ENCODE measurements around the gene SLC8A2.

The SLC8A2 gene

DNA sequence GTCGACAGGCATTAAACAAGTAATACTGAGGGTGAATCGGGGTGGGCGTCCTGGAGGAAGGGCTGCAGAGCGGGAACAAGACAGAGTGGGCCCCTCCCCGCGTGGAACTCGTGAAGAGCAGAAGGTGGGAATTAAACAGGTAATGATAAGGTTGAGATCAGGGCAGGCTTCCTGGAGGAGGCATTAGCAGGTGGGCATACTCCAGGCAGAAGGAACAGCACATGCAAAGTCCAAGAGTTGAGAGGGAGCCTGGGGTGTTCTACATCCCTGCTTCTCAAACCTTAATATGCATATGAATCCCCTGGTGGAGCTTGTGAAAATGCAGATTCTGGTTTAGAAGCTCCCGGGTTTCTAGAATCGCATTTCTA, 23.3 kb downstream of the SLC8A2 start:
- no peak for DNase-seq

DNA sequence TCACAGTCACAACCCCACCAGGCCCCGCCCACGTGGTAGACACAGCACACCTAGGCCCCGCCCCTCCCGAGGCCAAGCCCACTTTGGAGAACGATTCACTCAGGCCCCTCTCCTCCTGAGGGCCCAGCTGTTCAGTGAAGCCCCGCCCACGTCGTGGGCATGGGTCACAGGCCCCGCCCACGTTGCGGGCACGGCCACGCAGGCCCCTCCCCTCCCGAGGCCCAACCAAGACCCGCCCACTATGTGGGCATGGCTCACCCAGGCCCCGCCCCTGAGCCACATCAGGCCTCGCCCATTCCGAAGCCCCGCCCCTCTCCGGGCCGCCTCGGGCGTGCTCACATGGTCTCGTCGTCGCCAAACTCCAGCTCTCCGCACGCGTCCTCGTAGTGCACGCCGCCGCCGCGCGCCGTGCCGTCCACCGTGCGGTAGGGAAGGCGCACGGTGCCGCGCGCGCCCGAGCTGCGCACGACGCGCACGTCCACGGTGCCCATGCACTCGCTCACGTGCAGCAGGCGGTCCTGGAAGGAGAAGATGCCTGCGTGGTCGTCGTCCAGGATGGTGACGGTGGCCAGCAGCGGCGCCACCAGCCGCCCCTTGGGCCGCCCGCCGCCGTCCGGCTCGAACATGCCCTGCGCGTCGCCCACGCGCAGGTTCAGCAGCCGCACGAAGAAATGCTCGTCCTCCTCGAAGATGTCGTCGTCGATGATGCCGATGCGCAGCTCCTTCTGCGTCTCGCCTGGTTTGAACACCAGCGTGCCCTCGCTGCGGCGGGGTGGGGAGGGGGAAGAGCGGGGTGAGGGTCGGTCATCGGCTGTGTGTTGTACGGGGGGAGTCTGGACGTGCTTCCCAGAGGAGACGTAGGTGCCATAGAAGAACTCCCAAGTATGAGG, 24.0 kb downstream of the SLC8A2 start:
- no peak for DNase-seq

DNA sequence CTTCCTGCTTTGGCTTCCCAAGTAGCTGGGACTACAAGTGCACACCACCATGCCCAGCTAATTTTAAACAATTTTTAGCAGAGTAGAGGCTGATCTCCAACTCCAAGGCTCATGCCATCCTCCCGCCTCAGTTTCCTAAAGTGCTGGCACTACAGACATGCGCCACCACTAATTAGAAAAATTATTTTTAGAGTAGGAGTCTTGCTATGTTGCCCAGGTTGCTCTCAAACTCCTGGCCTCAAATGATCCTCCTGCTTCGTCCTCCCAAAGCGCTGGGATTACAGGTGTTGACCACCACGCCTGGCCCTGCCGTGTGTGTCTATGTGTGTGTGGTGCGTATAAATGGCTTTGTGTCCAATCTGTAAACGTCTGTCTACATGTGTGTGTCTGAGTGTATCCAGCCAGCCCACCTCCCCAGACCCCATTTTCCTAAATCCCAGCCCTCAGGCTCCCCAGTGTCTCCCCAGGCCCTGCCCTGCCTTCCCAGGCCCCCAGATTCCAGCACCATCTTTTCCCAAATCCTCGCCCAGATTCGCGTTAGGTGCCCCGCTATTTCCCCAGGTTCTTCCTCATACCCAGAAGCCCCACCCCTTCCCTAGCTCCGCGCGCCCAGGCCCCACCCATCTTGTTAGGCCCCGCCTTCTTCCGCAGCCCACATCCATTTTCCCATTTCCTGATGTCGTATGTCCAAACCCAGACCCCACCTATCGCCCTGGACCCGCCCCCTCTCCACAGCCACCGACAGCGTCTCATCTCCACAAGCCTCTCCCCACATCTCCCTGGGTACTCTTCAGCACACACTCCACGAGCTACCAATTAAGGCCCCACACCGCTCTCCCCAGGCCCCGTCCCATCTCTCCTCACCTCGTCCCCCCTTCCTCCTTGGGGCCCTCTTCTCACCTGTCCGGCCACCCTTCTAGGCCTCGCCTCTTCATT, 24.9 kb downstream of the SLC8A2 start:
- no peak for DNase-seq

DNA sequence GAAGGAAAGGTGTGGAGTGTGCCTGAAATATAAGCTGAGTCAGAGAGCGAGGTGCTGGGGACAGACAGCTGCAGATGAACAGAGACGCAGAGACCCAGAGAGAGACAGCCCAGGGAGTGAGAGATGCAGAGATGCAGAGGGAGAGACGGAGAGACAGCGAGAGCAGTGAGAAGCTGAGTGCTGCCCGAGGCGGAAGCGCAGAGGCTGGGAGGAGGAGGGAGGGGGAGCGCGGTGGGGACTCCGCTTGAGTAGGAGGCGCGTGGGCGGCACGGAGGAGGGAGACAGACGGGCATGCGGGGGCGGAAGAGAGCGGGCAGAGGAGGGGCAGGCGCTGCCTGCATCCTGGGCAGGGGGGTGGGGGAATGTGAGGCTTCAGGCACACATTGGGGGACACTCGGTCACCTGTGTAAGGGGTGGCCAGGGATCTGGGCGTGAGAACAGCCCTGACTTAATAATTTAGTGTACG, 25.7 kb downstream of the SLC8A2 start:
- DNase-seq, result no peak

DNA sequence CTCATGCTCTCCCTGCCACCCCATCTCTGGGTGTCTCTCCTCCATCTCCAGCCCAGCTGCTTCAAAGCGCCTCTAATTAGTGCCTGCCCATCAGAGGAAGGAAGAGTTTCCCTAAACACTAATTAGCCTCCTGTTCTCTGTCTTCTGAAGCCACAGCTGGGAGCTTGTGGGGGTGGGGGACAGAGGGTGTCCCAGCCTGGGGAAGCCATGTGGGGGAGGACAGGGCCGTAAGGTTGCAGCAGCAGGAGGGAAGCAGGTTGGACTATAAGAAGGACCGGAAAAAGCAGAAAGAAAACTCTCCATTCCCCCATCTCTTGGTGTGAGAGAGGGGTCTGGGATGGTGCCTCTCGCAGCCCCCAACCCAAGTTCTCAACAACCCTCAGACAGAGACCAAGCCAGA, 26.2 kb downstream of the SLC8A2 start:
- DNase-seq, result no peak

DNA sequence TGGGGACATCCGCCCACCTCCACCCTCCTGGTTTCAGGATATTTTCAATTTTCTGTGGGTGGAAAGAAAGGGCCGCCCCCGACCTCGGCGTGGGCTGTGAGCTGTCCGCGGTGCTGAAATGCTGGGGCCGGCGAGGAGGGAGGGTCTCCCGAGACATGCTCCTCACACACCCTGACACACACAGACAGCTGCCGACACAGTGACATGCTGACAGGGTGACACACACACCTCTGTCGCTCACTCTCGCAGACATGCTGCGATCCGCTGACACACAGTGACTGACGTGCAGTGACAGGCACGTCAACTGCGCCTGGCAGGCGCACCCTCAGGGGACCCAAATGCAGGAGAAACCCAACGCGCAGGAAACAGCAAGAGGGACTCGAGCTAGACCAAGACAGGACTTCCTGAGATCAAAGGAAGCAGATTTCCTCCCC, 27.3 kb downstream of the SLC8A2 start:
- DNase-seq, result no peak

DNA sequence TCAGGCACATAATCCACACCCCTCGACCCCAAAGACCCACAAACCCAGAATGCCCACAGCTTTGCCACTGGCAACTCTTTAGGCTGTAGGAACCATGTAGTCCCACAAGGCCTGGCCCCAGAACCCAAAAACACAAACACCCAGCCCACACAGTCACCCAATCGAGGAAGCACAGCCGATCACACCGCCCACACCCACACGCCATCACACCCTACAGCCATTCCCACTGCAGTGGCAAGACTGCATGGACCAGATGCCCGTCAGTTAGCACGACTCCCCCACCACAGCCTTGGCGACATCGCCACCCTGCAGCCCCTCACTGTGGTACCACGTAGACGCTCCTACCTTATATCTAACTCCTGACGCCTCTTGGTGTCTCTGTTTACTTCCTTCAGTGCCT, 28.4 kb downstream of the SLC8A2 start:
- DNase-seq, result no peak

DNA sequence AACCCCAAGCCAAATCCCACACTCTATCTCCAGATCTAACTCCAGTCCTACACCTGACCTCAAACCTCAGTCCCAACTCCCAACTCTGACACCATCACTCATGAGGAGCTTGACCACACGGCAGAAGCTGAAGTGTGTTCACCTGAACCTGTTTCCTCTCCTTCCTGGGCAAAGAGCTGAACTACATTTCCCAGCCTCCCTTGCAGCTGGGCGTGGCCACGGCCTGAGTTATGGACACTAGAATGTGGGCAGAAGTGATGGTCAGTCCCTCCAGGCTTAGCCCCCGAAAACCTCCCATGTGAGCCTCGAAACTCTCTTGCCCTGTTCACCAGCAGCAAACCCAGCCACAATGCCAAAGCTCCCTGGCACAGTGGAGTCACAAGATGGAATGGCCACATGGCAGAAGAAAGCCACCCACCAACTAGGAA, 32.9 kb downstream of the SLC8A2 start:
- no peak for DNase-seq

DNA sequence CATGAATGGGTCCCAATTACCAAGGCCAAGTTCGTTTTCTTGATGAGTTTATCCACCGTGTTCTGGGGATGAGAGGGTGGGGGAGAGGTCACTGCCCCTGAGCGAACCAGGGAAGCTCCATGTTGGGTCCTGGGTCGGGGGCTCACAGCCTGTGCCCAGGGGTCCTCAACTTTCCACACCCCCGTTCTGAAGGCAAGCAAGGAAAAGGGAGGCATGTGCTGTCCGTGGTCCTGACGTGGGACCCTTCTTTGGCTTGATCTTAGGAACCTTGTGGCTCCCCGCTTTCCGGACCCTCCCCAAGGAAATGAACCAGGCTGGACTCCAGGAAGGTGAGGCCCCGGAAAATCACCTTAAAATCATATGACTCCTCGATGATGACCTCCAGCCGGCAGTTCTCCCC, 34.2 kb downstream of the SLC8A2 start:
- no peak for DNase-seq

DNA sequence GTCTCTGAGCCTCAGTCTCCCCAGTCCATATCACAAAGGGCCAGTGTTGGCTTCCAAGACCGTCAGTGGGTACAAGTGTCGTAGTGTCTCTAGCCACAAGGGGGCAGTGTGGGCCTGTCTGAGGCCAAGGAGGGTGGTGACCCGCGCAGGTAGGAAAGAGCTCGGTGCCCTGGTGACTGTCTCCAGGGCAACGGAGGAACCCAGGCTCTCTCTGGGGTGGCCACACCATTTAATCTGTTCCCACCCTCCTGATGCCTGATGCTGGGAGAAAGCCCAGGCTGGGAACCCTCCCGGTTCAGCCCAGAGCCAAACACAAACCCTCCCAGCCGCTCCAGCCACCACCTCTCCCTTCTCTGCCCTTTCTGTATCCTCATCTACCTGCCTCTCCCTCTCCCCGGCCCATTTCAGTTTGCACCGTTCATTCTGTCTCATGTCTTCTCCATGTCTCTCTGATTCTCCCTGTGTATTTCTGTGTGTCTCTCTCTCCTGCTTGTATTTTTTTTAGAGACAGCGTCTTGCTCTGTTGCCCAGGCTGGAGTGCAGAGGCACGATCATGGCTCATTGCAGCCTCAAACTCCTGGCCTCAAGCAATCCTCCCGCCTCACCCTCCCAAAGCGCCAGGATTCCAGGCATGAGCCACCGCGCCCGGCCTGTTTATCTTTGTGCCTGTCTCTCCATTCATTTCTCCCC, 34.8 kb downstream of the SLC8A2 start:
- peak; percentile 31 for DNase-seq

DNA sequence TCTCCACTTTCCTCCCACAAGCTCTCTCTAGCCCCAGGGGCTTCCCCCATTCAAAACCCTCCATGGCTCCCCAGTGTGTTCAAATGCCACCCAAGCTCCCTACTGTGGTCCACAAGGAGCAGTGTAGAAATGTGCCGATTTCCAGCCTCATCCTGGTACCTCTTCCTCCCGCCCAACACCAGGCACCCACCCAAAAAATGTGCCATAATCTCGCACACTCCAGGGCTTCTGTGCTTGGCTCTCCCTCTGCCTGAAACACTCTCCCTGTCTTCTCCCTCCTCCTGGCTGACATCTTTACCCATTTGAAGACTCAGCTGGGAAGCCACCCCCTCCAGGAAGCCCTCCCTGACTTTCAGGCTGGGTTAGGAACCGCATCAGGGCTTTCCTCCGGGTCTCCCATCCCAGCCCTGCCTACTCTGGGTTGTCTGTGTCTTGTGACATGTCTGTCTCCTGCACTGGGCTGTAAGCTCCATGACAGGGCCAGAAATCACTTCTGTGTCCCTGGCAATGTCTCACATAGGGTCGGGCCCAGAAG, 35.7 kb downstream of the SLC8A2 start:
- DNase-seq, result no peak

DNA sequence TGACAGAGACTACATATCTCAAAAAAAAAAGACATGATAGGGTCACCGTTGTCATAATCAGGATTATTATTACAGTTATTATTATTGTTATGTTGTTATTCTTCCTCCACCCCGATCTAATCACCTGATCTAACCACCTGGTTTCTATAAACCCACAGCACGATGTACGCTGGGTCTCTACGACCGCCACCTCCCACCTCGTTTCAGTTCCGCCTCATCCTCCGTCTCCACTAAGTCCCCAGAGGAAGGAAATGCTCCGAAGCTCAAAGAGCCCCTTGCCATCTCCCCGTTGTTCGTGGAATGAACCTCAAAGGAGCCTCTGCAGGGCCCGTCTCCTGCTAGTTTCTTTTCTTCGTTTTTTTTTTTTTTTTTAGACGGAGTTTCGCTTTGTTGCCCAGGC, 36.5 kb downstream of the SLC8A2 start:
- no peak for DNase-seq

DNA sequence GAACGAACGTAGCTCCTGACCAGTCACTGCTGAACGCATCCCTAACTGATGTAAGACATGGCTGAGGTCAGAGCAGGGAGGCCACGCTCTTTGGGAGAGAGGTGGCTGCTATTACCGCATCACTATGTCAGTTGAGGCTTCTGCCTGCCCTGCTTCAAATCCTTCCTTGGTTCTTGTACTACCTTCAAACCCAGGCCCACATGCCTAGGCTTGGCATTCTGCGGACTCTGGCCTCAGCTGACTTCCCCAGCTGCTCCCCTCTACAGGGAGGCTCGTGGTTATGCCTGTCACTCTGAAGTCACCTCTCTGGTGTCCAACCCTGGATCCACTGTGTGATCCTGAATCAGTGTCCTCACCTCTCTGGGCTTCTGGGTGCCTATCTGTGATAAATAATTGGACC, 37.6 kb downstream of the SLC8A2 start:
- DNase-seq, result no peak

DNA sequence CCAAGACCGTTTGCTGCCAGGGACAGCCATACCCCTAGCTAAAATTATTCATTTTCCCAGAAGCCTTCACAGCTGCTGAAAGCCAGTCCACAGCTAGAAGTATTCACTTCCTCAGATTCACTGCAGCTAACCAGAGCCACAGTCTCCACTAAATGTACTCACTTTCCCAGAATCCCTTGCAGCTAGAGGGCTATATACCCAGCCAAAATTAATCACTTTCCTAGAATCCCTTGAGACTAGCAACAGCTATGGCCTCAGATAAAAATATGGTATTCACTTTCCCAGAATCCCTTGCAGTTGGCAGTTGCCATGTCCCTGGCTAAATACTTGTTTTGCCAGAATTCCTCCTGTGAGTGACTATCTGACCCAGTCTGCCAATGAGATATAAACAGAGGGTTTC, 38.6 kb downstream of the SLC8A2 start:
- DNase-seq, result no peak

DNA sequence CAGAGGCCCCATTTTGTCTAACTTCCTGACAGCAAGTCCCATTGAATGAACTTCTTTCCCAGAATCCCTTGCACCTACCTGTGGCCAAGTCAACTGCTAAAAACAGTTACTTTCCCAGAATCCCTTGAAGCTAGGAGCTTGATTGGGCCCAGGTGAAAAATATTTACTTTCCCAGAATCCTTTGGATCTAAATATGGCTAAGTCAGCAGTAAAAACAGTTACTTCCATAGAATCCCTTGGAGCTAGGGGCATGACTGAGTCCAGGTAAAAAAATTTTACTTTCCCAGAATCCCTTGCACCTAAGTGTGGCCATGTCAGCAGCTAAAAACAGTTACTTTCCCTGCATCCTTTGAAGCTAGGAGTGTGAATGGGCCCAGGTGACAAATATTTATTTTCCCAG, 39.2 kb downstream of the SLC8A2 start:
- no peak for DNase-seq

DNA sequence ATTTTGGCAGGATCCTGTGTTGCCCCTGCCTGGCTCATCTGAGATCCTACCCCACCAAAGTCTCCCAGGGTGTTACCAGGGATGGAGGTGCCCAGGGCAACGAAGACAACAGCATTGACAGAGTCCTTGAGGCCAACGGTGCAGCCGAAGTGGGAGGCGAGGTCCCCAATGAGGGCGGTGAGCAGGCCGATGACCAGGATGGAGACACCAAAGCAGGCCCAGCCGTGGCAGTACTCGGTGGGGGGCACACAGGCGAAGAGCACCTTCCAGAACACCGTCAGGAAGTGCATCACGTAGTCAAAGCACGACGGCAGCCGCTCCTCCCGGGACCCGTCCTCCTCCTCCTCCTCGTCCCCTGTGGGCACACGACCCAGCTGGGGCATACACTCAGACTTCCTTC, 39.6 kb downstream of the SLC8A2 start:
- no peak for DNase-seq

DNA sequence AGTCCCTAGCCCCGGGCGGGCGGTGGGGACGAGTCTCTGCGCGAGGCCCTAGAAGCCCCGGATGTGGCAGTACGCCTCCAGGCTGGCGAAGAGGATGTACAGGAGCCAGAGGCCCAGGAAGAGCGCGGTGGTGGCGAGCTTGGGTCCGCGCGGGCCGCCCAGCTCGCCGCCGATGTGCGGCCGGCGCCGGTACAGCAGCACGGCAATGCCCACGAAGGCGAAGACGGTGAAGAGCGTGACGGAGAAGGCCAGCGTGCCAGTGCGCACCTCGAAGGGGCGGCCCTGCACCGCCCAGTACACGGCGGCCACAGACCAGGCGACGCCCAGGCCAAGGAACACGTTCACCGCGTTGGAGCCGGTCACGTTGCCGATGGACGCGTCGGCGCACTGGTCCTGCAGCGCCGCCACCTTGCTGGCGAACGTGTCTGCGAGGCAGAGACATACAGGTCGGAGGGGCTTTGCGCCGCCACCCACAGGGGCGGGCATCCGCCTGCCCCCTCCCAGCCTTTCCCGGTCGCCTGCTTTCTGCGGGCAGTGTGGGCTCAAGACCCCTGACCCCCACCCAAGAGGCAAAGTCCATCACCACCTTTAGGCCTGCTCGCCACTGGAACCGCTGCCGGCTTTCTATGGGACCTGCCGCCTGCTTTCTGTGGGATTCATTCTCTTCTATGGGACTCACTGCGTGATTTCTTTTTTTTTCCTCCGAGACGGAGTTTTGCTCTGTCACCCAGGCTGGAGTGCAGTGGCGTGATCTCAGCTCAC, 41.5 kb downstream of the SLC8A2 start:
- peak; percentile 22 for DNase-seq

DNA sequence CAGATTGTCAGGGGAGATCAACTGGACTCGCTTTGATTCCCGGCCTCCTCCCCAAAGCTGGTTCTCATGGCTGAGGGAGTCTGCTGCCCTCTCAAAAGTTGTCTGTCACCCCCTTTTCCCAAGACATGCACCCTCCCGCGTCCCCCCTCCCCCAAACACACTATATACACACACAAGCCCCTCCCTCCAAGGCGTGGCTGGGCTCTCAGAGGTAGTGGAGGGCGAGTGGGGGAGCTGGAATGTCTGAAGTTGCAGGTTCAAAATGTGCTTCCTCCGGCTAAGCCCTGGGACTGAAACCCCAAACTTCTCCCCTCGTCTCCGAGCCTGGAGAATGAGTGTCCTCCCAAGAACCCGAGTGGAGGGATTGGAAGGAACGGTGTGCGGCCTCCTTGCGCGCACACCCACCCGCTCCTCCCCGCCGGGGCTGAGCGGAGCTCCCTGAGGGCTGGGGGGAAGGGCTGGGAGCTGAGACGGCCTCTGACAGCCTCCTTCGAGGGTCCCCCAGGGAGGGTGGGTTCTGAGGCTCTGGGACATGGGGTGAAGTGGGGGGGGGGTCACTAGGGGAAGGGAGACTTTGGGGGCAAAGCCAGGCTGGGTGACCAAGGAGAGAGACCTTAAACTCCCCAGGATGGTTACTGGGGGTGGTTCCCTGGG, 42.4 kb downstream of the SLC8A2 start:
- DNase-seq, result no peak

DNA sequence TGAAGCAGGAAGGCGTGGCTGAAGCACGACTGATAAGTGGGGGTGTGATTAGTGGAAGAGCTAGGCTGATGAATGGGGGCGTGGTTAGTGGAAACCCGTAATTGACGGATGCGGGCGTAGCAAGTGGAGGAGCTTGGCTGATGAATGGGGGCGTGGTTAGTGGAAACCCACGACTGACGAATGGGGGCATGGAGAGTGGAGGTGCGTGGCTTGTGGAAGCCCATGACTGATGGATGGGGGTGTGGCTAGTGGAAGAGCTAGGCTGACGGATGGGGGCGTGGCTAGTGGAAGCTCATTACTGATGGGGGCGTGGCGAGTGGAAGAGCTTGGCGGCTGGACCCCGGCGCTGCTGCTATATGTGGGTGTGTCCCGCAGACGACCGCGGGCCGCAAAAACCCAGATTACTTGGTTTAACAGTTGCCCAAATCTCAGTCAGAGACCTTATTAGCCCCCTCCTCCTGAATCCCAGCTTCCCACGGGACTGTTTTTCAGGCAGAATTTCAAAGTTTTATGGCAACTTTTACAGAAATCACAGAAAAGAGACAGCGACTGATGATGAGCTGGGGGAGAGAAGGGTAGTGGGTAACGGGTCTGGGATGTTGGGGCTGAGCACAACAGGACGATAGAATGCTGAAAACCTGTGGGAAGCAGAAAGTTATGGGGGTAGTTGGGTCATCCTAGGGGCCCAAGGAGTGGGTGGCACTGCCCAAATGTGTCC, 43.4 kb downstream of the SLC8A2 start:
- peak; percentile 99 for DNase-seq

DNA sequence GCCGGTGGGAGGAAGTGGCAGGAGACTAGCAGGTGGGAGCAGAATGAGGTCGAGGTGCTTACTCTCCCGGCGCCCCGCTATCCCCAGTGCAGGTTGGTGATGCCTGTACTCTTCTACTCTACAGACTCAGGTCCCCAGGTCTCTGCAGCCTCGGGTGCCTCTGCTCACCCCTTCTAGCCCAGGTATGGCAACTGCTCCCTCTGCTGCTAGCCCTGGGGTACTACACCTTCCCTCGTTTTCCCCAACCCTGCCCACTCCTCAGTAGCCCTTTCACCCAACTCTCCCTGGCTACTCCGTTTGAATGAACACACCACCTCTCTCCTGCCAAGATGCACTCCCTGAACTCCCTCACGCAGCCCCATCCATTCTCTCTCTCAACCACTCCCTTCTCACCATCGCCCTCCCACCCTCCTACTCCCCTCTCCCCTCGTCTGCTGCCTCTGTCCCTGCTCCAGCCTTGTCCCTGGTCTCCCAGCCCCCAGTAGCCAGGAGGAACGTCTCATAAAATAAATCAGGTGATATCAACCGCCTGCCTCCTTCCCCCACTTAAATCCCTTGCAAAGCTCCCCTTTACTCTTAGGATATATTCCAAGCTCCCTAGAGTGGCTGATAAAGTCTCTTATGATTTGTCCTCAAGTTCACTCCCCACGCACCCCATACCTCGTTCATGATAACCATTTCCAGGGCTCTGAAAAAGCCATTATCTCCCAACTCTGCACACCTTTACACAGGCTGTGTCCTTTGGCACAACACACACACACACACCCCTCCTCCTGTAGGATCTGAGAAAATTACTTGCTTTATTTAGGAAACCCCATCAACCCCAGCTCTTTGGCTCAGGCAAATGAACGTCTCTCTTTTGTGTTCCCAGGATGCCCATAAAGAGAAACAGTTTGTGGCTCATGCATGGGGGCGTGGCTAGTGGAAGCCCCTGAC, 44.2 kb downstream of the SLC8A2 start:
- peak; percentile 31 for DNase-seq
